K562 (cell line): ENCODE results near the gene RTP5. TPM values are rescaled to one million over a fixed set of nuclear protein-coding genes. Genes with fewer than 3 reads are reported as not detected.

Experiments
- ATAC-seq: fragments of 200-7000 bp; cut with Tn5 transposase; 3 replicates; pipeline ENCODE4 v1.9.1; 2020; ENCODE audit warnings: moderate library complexity
- BruUV-seq: library from RNA; stranded (reverse); fragments of 400-500 nt; replicated peaks from 2 replicates; lab custom pipeline; 2021; lab: Mats Ljungman, UMichigan
- CTCF ChIA-PET: fragments of 300-600 bp; formaldehyde crosslinking; extraction: SDS; loops from one replicate; lab custom pipeline; 2021; ENCODE audit warnings: low intra/inter-chr PET ratio; lab: Yijun Ruan, JAX
- POLR2A ChIA-PET: fragments of 300-600, 350-650 bp; sonication (Branson Sonifier 250); formaldehyde crosslinking; extraction: SDS; loops from one replicate; lab custom pipeline; 2021; ENCODE audit warnings: antibody characterized with exemption, inconsistent platforms; lab: Yijun Ruan, JAX
- DNase-seq, 4 experiments: peaks; one replicate each; pipeline versions ENCODE4 v3.0.0 to v3.0.0-alpha.2; 2011 to 2018; ENCODE audit warnings: low spot score in 3 of 4, mixed read lengths in 3 of 4; ENCODE audit errors: extremely low read depth in 1 of 4
- FAIRE-seq: peaks from 2 replicates; lab custom pipeline; 2011; peaks lifted over from hg19 to GRCh38; lab: Jason Lieb, UNC
- H2AFZ ChIP-seq: 2 replicates; pipeline ENCODE4 v1.6.0; 2011; ENCODE audit warnings: low read depth, low read length, control low read depth, inconsistent platforms
- H3K27ac ChIP-seq: fragments of 200-600 bp; 3 replicates; pipeline ENCODE4 v1.8.0; 2011; ENCODE audit warnings: low read depth, mild to moderate bottlenecking, control low read depth, inconsistent platforms, low read length, moderate library complexity, mixed read lengths; ENCODE audit errors: extremely low read depth
- H3K27me3 ChIP-seq, 2 experiments: fragments of 300-600 bp in 1 of 2; 2 replicates in 1 of 2; 3 replicates in 1 of 2; pipeline versions ENCODE4 v1.6.0 to v1.8.0; 2011; ENCODE audit warnings: inconsistent platforms in 2 of 2, low read length in 2 of 2, mild to moderate bottlenecking in 1 of 2, mixed read lengths in 1 of 2, moderate library complexity in 1 of 2; ENCODE audit not compliant: control insufficient read depth in 2 of 2, insufficient read depth in 2 of 2
- H3K36me3 ChIP-seq: fragments of 300-600 bp; 3 replicates; pipeline ENCODE4 v1.8.0; 2011; ENCODE audit warnings: mild to moderate bottlenecking, low read length, inconsistent platforms; ENCODE audit not compliant: control insufficient read depth, insufficient read depth
- H3K4me1 ChIP-seq, 2 experiments: fragments of 200-600 bp in 1 of 2; replicated peaks in 1 of 2; 2 replicates in 1 of 2; 3 replicates in 1 of 2; pipeline versions ENCODE4 v1.5.1 to v1.8.0; 2011; ENCODE audit warnings: inconsistent platforms in 2 of 2, low read length in 2 of 2, mild to moderate bottlenecking in 1 of 2, mixed read lengths in 1 of 2, moderate library complexity in 1 of 2; ENCODE audit not compliant: control insufficient read depth in 2 of 2, insufficient read depth in 2 of 2
- H3K4me2 ChIP-seq: 2 replicates; pipeline ENCODE4 v1.6.1; 2011; ENCODE audit warnings: low read length, control low read depth, inconsistent platforms, mixed read lengths; ENCODE audit not compliant: insufficient read depth
- H3K4me3 ChIP-seq: fragments of 200-600 bp; sonication (generic), shearing (Covaris generic); 2 replicates; pipeline ENCODE4 v1.5.1; 2016; ENCODE audit warnings: control low read depth, inconsistent platforms
- H3K79me2 ChIP-seq: fragments of 200-600 bp; 3 replicates; pipeline ENCODE4 v1.8.0; 2011; ENCODE audit warnings: low read length, inconsistent platforms; ENCODE audit not compliant: control insufficient read depth, insufficient read depth
- H3K9ac ChIP-seq, 2 experiments: 2 replicates each; pipeline versions ENCODE4 v1.6.0 to v1.6.1; 2011; ENCODE audit warnings: low read depth in 2 of 2, low read length in 2 of 2, control low read depth in 1 of 2, inconsistent platforms in 1 of 2, mild to moderate bottlenecking in 1 of 2, mixed read lengths in 1 of 2; ENCODE audit not compliant: insufficient read depth in 1 of 2
- H3K9me1 ChIP-seq: one replicate; pipeline ENCODE4 v1.6.0; 2011; ENCODE audit warnings: inconsistent platforms, mild to moderate bottlenecking, low read length, moderate library complexity; ENCODE audit not compliant: control insufficient read depth, insufficient read depth
- H3K9me3 ChIP-seq: replicated peaks from 2 replicates; pipeline ENCODE4 v1.5.1; 2011; ENCODE audit warnings: low read depth, low read length, inconsistent platforms; ENCODE audit not compliant: control insufficient read depth, insufficient read depth
- H4K20me1 ChIP-seq: replicated peaks from 2 replicates; pipeline ENCODE4 v1.6.1; 2011; ENCODE audit warnings: low read length, inconsistent platforms, mixed read lengths; ENCODE audit not compliant: control insufficient read depth, insufficient read depth
- BCOR ChIP-seq: fragments of 450-650 bp; IDR thresholded peaks from 2 replicates; pipeline ENCODE4 v1.6.1; 2016
- CBX1 ChIP-seq: sonication (generic); IDR thresholded peaks from 2 replicates; pipeline ENCODE4 v1.6.1; 2016; ENCODE audit warnings: antibody characterized with exemption, low read depth, mild to moderate bottlenecking
- CBX3 ChIP-seq, 2 experiments: IDR thresholded peaks; 1 replicate in 1 of 2; 2 replicates in 1 of 2; pipeline ENCODE4 v1.6.1; 2012; ENCODE audit warnings: inconsistent platforms in 2 of 2, low read length in 2 of 2, borderline replicate concordance in 1 of 2, control low read depth in 1 of 2
- E2F3 ChIP-seq: fragments of 250-450 bp; sonication (Bioruptor Pico); IDR thresholded peaks from 2 replicates; pipeline ENCODE4 v1.4.0; 2020; ENCODE audit warnings: mild to moderate bottlenecking
- ETV6 ChIP-seq, 3 experiments: fragments of 150-350 bp in 1 of 3; sonication (generic) in 1 of 3; formaldehyde crosslinking in 1 of 3; IDR thresholded peaks; 2 replicates each; pipeline versions ENCODE4 v1.6.1 to v1.8.0; 2014 to 2022; ENCODE audit warnings: borderline replicate concordance in 2 of 3, low read depth in 2 of 3, antibody characterized with exemption in 1 of 3, low read length in 1 of 3, mild to moderate bottlenecking in 1 of 3, missing genetic modification reagents in 1 of 3
- FOXP4 ChIP-seq: sonication (generic); formaldehyde crosslinking; IDR thresholded peaks from 2 replicates; pipeline ENCODE4 v1.8.0; 2022; ENCODE audit warnings: mild to moderate bottlenecking, missing genetic modification reagents, borderline replicate concordance
- PTBP1 ChIP-seq: fragments of 200-400 bp; formaldehyde crosslinking; IDR thresholded peaks from 2 replicates; pipeline ENCODE4 v1.6.1; 2017; ENCODE audit warnings: low read depth, low read length
- SMAD3 ChIP-seq: fragments of 450-650 bp; formaldehyde crosslinking; conservative IDR thresholded peaks from 2 replicates; pipeline ENCODE4 v1.4.0; 2020; ENCODE audit warnings: mild to moderate bottlenecking
- ZNF232 ChIP-seq: sonication (generic); formaldehyde crosslinking; IDR thresholded peaks from 2 replicates; pipeline ENCODE4 v1.8.0; 2022; ENCODE audit warnings: mild to moderate bottlenecking, missing genetic modification reagents
- ZNF347 ChIP-seq: fragments of 450-650 bp; formaldehyde crosslinking; IDR thresholded peaks from 2 replicates; pipeline ENCODE4 v1.4.0; 2020; ENCODE audit warnings: low read depth, mild to moderate bottlenecking, moderate library complexity
- WGBS: fragments of 100-300 bp; shearing (Covaris generic); methylation state at CpG from one replicate; pipeline ENCODE4 v1.1.6; 2016; ENCODE audit warnings: low coverage, mixed read lengths; ENCODE audit not compliant: insufficient coverage; ENCODE audit errors: missing lambda C conversion rate; 5-methylcytosine and 5-hydroxymethylcytosine counted together
- in situ Hi-C: fragments of 300-500 bp; cut with MboI; formaldehyde crosslinking; loops from 4 replicates; pipeline ENCODE4 v1.15.0; 2018; ENCODE audit warnings: inconsistent platforms, mixed read lengths
- intact Hi-C: fragments of 100-400 bp; cut with micrococcal nuclease; formaldehyde crosslinking; loops from 2 replicates; pipeline ENCODE4 v1.14.2; 2022
- polyA plus RNA-seq, 8 experiments: library from polyadenylated mRNA; depleted of rRNA in 4 of 8; stranded (reverse) in 5 of 8; unstranded in 3 of 8; fragments of >200 nt; fragmentation: Nextera tagmentation in 2 of 8; fragmentation: Illumina TruSeq in 1 of 8; extraction: Ambion mirVana in 2 of 8; extraction: Trizol in 1 of 8; gene quantifications; 2 replicates each; pipeline versions ENCODE4 v1.2.1 to v1.2.3, GENCODE V29; 2011 to 2014; ENCODE audit warnings: inconsistent platforms in 1 of 8, missing spikeins in 1 of 8
- total RNA-seq, 7 experiments: library from RNA; depleted of rRNA in 6 of 7; stranded (reverse); fragments of >200 nt in 6 of 7; fragmentation: Illumina TruSeq in 2 of 7; extraction: Trizol in 2 of 7; gene quantifications; 2 replicates each; pipeline versions ENCODE4 v1.2.1 to v1.2.3, GENCODE V29; 2011 to 2021; ENCODE audit warnings: low replicate concordance in 1 of 7
- TF ChIP-seq, protein P1 (sequence below): fragments of 200-400 bp; formaldehyde crosslinking; IDR thresholded peaks from 2 replicates; pipeline ENCODE4 v1.6.1; 2017; ENCODE audit warnings: mild to moderate bottlenecking, low read depth, low read length, moderate library complexity
- TF ChIP-seq, protein P2 (sequence below), 2 experiments: fragments of 450-650 bp; IDR thresholded peaks; 2 replicates each; pipeline ENCODE4 v1.6.1; 2016
- TF ChIP-seq, protein P3 (sequence below): fragments of 450-650 bp; IDR thresholded peaks from 2 replicates; pipeline ENCODE4 v1.6.1; 2017; ENCODE audit warnings: mild to moderate bottlenecking, moderate library complexity

Gene RTP5
- total and polyA plus RNA-seq, 9 of the 15 experiments (the other 6 are each of a cell fraction or from before 2014, with no cell fraction given) = not detected

GRCh38 chr2:241865416-241865956, 4.0 kb upstream of the RTP5 start:
- H2AFZ ChIP-seq = no peak overlapping the region
- H3K9ac ChIP-seq = no peak overlapping the region
- no peak overlapping the region for H3K4me2 ChIP-seq
- BruUV-seq = no TSS peak
- peaks cover 5 to 46% of the 10 kb centered on the region in 2 experiments; a peak in 2 of 5 replicates for H3K4me1 ChIP-seq
- H4K20me1 ChIP-seq = peaks cover 5% of the 10 kb centered on the region
- intact Hi-C loops = no loop called here
- ChIA-PET CTCF (no interaction called here), POLR2A (no interaction called here)
- 0% methylated on average over 1 of the region's 3 CpGs for WGBS
- no peaks in the 10 kb centered on the region for H3K9me1 ChIP-seq
- H3K27me3 ChIP-seq = peaks cover 4 to 56% of the 10 kb centered on the region in 2 experiments; a peak in 4 of 5 replicates
- ATAC-seq (no peak), FAIRE-seq (peak; percentile 93), DNase-seq (no peak)
- no peak overlapping the region; the same call in 2 of the 3 replicates for H3K27ac ChIP-seq
- in situ Hi-C loops = no loop called here
- no peak overlapping the region for H3K4me3 ChIP-seq
- H3K79me2 ChIP-seq = no peaks in the 10 kb centered on the region
- H3K36me3 ChIP-seq = no peaks in the 10 kb centered on the region
- H3K9me3 ChIP-seq = peaks cover 4% of the 10 kb centered on the region; the same call in 1 of the 2 replicates
- TF ChIP-seq, protein P1, sequence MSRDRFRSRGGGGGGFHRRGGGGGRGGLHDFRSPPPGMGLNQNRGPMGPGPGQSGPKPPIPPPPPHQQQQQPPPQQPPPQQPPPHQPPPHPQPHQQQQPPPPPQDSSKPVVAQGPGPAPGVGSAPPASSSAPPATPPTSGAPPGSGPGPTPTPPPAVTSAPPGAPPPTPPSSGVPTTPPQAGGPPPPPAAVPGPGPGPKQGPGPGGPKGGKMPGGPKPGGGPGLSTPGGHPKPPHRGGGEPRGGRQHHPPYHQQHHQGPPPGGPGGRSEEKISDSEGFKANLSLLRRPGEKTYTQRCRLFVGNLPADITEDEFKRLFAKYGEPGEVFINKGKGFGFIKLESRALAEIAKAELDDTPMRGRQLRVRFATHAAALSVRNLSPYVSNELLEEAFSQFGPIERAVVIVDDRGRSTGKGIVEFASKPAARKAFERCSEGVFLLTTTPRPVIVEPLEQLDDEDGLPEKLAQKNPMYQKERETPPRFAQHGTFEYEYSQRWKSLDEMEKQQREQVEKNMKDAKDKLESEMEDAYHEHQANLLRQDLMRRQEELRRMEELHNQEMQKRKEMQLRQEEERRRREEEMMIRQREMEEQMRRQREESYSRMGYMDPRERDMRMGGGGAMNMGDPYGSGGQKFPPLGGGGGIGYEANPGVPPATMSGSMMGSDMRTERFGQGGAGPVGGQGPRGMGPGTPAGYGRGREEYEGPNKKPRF = no peak
- TF ChIP-seq CBX3 (IDR thresholded peaks at IDR 0.05; ENCODE audit: borderline replicate concordance in 1 of 2, low read length in 2 of 2) = 0 out of 3 replicates have a peak, but pooled peaks of 1 of the 2 experiments have one; percentile 45
- TF ChIP-seq, protein P2, sequence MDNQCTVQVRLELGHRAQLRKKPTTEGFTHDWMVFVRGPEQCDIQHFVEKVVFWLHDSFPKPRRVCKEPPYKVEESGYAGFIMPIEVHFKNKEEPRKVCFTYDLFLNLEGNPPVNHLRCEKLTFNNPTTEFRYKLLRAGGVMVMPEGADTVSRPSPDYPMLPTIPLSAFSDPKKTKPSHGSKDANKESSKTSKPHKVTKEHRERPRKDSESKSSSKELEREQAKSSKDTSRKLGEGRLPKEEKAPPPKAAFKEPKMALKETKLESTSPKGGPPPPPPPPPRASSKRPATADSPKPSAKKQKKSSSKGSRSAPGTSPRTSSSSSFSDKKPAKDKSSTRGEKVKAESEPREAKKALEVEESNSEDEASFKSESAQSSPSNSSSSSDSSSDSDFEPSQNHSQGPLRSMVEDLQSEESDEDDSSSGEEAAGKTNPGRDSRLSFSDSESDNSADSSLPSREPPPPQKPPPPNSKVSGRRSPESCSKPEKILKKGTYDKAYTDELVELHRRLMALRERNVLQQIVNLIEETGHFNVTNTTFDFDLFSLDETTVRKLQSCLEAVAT (IDR thresholded peaks at IDR 0.05) = peak in 1 of 2 experiments; percentile 25; a peak in 1 of 4 replicates
- TF ChIP-seq CBX1 = 0 out of 2 replicates have a peak, but pooled peaks have one; percentile 14
- TF ChIP-seq PTBP1 = no peak
- TF ChIP-seq, protein P3, sequence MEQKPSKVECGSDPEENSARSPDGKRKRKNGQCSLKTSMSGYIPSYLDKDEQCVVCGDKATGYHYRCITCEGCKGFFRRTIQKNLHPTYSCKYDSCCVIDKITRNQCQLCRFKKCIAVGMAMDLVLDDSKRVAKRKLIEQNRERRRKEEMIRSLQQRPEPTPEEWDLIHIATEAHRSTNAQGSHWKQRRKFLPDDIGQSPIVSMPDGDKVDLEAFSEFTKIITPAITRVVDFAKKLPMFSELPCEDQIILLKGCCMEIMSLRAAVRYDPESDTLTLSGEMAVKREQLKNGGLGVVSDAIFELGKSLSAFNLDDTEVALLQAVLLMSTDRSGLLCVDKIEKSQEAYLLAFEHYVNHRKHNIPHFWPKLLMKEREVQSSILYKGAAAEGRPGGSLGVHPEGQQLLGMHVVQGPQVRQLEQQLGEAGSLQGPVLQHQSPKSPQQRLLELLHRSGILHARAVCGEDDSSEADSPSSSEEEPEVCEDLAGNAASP = no peak
- no peak for TF ChIP-seq SMAD3 (CRISPR knock-in tag)
- no peak for TF ChIP-seq ETV6 (IDR thresholded peaks at IDR 0.05; ENCODE audit: borderline replicate concordance in 1 of 2, low read depth in 2 of 2, low read length in 1 of 2)
- no peak for TF ChIP-seq ETV6 (CRISPR knock-in tag; IDR thresholded peaks at IDR 0.05; ENCODE audit: borderline replicate concordance)
- no peak for TF ChIP-seq ZNF232 (CRISPR knock-in tag)
- TF ChIP-seq FOXP4 (CRISPR knock-in tag) = no peak
- no peak for TF ChIP-seq E2F3 (CRISPR knock-in tag)
- no peak for TF ChIP-seq ZNF347 (CRISPR knock-in tag)
- no peak for TF ChIP-seq BCOR
